NOMO-1 treated with dmso at 0.1 percent for 144 hours (cell line): ENCODE results near the gene TBC1D16.
A peak's percentile ranks its signal among the peaks of the same experiment; 100 is the strongest.

Source experiments
- DNase-seq: peaks from one replicate; lab custom pipeline; 2025; ENCODE audit not compliant: unreplicated experiment; lab: John Stamatoyannopoulos, UW

TBC1D16 gene

DNA sequence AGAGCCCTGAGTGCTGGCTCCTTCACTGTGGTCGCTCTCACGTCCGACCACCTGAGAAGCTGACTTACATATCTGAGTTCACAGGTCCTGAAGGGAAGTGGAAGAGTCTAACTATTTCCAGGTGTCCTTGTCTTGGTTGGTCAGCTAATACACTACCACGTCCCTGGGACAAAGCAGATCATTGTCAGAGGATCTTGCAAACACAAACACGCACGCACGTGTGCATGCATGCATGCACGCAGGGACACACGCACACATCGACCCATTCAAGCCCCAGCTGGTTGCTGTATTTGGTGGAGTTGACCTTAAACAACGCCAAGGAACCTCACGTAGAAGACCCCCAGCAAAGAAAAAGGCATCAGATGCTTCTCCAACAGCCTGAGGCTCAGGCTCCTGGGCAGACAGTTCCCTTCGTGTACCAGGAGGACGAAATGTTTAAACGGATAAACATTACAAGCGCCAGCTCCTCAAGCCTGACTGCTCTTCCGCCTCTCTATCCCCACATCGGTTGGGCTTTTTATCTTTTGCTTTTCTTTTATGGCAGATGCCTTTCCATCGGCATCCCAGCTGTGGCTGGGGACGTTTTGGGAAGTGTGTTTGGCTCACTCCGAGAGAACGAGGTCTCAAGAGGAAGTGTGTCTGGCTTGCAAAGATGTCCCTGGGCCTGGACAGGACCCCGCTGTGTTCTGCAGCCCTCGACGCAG lies 95.8 kb downstream of the TBC1D16 start:
- no peak for DNase-seq

DNA sequence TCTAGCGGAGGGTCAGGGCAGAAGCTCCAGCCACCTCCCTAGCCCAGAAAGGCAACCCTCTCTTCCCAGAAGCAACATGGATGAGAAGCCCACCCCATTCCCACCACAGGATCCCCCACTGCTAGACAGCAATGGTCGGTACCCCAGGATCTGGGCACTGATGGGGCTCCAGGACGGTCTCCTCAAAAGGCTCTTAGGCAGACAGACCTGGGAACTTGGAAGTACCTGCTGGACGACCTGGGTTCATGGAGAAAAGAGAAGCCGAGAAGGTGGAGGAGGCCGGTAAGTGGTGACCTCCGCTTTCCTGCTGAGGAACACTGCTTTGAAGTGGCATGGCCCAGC lies 96.6 kb downstream of the TBC1D16 start:
- DNase-seq, result no peak

DNA sequence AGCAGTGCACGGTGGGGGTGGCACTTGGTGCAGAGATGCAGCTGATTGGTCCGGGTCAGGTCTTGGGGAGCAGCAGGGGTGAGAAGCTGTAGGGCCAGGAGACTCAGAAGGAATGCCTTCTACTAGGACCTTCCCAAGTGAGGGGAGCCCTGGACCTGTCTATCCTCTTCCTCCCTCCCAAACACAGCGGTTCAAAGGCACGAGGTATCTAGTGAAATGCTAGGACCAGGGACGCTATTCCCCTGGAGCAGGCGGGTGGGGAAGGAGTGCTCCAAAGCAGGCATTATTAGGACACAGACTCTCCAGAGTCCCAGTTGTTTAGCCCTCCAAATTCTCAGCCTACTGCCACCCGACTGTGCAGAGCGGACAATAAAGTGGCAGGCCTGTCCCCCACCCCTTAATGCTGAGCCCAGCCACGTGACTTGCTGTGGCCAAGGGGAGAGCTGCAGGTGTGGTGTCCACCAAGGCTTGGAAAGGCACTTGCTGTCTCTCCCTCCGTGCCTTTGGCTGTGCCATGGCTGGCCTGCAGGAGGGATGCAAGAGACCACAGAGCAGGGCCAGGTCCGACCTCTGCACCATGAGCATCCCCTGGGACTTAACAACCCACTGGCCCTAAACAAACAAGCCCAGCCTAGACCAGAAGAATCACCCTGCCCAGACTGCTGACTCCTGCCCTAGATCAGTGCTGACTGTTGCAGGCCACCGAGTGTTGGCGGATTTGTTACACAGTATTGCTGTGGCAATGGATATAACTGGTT lies 97.2 kb downstream of the TBC1D16 start:
- no peak for DNase-seq

DNA sequence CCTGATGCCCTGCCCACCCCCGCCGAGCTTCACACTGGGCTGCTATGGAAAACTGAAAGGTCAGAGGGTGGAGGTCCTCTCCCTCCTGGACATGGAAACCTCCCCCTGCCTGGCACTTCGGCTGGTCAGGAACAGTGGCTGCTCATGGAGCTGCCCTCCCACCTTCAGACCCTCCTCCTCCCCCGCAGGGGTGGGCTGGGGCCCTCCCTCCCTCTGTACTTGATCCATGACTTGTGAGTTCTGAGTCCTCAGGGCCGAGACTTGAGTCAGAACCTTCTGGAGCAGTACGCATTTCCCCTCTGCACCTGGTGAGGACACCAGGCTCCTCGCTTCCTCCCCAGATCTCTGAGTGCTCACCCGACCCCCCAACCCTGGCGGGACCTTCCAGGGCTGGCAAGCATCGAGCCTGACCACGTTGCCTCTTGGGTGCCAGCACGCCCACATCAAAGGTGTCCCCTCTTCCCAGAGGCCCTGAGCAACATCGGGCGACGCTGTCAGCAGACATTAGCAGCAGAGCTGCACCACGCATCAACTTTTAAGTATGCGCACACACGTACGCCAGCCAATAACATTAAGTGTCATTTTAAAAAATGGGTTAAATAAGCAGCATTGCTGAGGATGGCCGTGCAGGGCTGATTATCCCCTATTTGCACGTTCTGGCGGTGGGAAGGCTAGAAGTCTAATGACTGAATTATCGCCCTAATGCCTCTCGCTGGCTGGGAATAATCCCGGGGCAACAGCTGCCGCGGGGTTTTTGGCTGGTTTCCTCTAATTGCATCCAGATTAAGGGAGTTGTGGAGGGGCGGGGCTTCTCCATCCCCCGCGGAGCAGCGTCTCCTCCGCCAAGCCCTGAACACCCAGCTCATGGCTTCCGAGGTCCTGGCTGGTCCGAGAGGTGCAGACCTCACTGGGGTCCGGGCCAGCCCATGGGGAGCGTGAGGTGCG lies 98.0 kb downstream of the TBC1D16 start:
- no peak for DNase-seq

DNA sequence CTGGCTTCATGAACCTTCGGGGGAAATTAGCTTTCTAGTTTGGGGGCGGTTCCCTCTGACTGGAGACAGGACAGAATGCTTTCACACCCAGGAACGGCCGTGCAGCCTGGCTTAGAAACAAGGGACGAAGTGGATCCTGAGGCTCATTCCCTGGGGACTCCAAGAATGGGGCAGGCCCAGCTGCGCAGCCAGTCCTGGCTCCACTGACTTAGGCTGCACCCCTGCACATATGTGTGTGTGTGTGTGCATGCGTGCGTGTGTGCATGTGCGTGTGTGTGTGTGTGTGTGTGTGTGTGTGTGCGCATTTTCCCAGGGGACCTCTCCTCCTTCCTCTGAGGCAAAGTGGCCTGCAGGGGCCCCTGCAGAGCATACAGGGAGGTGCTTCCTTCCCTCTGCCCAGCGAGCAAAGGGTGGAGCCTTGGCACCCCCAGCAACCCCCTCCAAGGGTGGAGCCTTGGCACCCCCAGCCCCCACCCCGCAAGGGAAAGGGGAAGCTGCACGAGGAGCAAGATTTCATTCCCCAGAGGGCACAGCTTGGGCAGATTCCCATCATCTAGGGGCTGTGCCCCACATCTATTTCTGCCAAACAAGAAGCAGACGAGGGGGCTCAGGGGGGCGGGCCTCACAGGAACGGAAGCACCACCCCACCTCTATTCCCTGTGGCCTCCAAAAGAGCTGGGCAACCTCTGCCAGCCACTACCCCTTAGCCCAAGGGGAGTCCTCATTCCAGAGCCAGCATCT lies 98.9 kb downstream of the TBC1D16 start:
- no peak for DNase-seq

DNA sequence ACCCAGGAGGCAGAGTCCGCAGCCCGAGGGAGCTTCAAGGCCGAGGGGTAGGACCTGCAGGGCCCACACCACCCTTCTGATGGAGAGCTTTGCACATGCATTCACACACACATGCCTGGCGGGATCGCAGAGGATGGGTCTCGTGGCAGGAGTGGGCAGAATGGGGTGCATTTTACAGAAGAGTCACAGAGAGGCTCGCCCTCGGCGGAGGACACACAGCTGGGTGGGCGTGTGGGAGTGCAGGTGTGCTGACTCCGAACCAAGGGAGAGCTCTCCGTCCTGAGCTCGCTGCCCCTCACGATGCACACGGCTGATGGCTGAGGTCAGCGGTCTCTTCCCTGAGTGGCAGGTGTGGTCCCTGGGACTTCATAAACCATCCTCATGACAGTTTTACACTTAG lies 99.6 kb downstream of the TBC1D16 start:
- no peak for DNase-seq

DNA sequence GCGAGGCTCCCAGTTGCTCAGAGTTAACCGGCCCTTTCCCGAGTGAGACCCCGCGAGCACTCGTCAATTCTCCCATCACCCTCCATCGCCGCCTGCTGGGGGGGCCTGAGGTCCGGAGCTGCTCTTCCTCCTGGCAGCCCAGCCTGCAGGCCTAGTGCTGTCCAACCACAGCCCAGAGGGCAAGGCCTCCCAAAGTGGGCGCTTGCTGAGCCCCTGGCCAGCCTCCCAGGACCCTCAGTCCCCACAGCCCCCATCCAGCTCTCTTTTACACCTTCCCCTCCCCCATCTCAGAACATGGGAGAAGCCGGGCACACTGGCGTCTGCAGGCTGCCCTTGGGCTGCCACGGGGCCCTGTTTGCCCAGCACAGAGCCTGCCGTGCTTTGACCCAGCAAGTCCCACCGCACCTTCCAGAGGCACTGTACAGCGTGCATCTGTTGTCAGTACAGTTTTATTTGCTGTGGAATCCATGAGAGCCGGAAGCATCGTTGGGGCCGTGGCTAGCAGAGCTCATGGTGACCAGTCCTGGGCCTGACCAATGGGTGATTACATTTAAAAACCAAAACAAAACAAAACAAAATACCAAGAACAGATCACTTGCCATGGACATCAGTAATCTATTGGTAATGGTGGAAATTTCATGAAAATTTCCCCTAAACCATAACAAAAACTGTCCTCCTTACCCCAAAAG lies 100.3 kb downstream of the TBC1D16 start:
- no peak for DNase-seq

DNA sequence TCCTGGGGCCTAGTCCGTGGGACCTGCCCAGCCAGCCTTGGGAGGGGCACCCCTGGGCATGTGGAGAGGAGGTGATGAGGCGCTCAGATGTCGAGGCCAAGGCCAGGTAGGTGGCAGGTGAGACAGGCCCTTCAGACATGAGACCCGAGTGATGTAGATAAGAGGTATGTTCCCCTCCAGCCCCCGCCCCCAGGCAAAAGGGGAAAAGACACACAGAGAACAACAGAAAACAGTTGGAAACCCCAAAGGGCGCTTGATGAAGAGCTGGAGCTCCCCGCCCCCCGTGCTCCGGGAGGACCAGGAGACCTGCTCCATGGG lies 101.1 kb downstream of the TBC1D16 start:
- no peak for DNase-seq

DNA sequence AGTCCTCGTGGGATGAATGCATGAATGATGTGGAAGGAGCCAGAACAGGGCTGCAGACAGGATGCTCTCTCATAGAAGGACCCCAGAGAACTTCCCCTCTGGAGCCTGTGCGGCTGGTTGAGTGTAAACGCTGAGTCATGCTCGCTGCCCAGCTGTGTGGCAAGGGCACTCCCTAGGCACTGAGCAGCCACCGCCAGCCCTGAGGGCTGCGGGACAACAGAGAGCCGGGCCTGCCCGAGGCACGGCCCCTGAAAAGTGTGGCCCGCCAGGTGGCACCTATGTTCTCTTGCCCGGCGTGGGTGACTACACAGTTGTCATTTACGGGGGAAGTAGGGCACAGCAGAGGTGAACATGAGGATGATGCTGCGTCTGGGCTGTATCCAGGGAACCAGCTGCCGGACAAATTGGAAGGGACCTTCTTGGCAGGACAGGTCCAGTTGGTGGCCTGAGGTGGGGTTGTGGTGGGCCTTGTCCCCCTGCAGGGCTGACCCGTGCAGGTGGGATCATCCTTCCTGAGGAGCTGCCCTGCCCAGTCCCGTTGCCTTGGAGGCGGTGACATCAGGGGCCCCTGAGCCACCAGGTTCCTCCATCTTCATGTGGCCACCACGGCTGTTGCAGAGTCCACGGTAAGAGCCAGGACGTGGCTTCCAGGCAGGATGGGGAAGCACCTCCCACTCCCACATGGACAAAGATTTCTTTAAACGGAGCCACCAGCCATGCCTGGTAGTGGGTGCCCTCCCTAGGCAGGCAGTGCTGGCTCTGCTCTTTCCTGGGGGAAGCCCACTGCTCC lies 101.6 kb downstream of the TBC1D16 start:
- DNase-seq, result peak; percentile 69

DNA sequence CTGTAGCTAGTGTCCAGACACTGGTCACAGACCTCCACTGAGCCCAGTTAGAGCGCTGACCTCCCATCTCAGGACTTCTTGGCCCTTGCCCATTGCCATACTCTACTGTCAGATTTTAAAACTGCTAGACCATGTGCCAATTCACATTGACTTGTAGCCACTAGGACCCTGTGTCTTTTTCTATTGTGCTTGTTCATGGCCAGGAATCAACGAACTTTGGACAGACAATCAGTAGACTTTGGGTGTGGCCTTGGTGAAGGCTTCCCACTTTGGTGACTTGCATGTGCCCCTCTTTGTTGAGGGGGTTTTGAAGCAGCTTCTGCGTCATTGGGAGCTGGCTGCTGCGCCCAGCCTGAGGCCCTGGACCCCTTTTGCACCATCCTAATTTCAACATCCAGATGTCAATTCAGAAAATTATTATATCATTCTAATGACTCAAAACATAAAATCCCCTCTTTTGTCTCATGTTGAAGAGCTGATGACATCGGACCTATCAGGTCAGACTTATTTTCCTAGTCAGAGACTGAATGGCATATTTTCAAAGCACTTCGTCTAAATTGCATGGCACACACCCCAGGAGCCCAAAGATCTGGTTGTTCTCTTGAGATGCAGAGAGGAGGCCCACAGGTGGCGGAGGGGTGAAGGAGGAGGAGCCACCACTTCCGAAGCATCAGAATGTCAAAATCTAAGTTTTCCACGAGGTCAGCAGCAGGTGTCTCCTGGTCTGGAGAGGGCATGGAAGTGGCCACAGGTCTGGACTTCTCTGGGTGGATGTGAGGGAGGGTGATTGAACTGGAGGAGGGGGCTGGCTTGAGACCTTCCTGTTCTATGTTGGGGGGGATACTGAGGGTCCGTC lies 103.0 kb downstream of the TBC1D16 start:
- no peak for DNase-seq

DNA sequence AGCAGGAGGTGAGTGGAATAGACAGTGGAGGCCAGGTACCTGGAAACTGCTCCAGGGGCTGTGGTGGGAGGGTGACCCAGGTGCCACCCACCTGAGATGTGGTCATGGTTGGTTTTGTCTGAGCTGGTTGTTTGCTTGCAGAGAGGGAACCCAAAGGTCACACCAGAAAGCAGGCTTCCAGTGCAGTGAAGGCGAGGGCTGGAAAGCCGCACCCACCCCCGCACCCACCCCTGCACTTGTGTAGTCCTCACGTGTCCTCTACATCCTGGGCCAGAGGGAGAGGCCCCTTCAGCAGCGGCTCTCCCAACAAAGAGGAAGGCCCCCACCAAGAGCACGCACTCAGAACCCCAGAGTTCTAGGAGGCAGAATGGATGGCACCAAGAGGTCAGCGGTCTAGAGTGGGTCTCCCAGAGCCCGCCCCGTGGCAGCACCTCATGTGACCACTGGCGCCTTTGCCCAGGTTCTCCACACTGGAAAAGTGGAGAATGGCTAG lies 103.8 kb downstream of the TBC1D16 start:
- DNase-seq, result no peak

DNA sequence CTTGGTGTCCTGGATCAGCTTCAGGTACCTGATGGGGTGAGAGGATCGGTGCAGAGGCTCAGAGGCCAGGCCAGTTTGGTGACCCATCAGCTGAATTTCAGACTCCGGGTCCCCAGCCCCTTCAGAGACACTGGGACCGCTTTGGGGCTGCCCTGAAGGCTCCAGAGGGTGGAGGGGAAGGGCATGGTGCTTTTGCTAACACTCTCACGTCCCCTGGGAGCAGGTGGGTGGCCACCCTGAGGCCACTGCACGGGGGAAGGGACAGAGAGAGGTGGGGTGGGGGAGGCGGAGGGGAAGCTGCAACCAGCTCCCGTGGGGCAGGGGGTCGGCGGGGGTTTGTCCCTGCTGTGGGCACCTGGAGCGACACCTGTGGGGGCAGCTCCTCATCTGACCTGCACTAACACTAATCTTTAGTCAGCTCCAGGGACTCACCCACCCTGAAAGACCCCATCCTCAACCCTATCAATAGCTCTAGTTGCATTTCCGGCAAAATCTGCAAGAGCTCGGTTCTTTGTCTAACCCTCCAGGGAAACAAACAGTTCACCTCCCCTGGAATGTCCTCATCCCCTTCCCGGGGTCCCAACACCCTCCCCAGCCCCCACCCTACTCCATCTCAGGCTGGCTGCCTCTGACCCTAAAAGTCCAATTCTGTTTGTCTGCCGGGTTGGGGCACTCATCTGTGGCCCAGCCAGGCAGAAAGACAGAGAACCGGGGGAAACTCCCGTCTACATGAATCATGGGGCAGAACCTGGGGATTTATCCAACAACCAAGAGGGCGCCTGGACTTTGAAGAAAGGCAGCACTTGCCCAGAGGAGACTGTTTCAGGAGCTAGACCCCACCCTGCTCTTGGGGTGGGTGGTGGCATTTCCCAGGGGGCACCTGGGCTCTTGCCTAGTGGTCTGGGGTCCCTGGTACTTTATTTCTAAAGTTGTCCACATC lies 104.5 kb downstream of the TBC1D16 start:
- DNase-seq, result no peak

DNA sequence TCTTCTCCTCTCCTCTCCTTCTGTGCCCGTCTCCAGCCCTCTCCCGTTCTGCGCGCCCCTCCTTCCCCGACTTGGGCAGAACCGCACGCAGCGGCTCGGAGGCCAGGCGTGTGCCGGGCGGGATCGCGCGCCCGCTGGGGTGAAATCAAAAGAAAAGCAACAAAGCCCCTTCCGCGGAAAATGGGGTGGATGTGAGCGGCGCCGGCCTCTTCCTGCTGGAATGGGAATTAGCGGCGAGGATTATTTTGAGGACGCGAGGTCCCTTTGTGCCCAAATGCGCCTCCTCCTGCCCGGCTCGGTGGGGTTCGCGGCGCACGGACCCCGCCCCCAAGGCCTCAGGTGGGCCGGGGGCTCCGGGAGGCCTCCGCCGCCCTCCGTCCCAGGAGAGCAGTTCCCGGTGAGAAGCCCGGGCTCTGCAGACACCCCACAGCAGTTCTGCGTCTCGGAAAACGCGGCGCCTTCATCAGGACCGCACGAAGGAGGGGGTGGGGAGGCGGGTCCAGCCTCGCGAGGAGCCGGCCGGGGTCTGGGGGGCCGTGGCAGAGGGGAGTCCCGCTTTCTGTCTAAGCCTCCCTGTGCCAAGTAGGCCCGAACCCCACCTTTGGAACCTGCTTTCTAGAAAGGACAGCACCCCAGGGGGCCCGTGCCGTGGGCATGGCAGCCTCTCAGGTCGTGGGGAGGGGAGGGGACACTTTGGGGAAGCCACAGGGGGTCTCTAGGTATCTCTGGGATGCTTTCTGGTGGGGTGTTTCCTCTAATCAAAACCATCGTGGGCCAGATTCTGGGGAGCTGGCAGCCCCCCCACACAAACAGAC lies 105.4 kb downstream of the TBC1D16 start:
- DNase-seq, result no peak

DNA sequence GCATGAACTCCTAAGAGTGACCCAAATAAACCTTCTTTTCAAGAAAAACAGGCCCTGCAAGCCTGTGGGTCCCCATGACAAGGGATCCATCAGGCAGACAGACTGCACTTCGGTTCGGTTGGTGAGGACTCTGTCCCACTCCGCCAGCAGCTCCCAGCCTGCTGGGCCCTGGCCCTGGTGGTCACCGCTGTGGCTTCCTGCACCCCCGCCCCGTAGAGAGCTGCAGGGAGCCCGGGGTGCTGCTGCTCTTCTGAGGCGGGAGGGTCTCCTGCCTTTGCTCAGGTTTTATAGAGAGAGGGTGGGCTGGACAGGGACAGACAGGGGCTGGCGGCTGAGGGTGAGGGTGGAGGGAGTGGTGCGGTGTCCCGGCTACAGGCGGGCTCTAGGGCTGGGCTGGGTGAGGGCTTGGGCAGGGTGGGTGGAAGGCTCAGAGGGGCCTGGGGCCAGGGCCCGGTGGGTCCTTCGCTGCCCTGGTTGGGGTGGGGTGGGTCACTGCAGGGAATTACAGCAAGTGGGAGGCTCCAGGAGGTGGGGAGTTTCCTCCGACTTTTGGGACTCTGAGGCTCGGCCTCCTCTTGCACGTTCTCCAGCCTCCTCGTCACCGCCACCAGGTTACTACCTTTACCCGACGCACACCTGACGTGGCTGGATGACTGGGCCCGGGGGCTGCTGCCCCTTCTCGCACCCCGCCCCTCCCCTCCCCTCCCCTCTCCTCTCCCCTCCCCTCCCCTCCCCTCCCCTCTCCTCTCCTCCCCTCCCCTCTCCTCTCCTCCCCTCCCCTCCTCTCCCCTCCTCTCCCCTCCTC lies 106.2 kb downstream of the TBC1D16 start:
- no peak for DNase-seq

DNA sequence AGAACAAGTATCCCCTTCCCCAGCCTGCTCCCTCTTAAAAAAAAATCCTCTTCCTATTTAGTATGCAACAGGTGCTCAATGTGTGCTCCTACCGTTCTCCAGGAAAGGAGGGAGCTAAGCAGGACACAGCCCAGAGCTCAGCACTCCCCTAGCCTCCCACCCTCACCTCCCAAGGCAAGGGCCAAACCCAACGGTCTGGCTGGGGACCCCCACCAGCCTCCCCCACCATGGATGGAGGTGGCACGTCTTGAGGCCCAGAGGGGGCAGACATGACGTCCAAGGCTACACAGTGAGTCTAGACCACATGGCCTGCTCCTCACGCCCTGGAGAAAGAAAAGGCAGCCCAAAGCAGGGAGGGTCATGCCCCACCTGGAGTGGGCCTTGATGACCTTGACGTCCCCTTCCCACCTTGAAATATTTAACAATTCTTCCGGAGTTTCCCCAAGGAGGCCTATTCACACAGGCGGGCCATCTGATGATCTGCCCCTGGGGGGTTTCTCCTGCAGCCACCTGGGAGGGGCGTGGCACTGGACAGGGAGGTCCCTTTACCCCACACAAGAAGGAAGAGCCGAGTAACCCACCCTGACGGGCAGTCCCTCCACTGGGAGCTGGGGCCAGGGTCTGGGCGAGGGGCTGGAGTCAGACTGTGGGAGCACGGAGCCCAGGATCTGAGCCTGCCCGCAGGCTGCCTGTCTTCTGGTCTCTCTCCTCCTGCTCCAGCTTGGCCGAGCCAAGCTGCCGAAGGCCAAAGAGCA lies 107.0 kb downstream of the TBC1D16 start:
- no peak for DNase-seq
